Stomach (tissue), 4 donors: ENCODE results near the gene FBXL17.

Experiments
- POLR2AphosphoS5 ChIP-seq, 3 donors: sonication (generic); formaldehyde crosslinking; IDR thresholded peaks; one replicate each; pipeline ENCODE4 v1.6.1; 2016; ENCODE audit warnings: antibody characterized with exemption in 3 of 3
- TF ChIP-seq, protein P1 (sequence below), 7 experiments: fragments of 450-650 bp in 4 of 7; fragments of 200-600 bp in 3 of 7; sonication (generic) in 3 of 7; IDR thresholded peaks; one replicate each; pipeline ENCODE4 v1.5.1; 2016 to 2019; ENCODE audit warnings: antibody characterized with exemption in 7 of 7, control low read depth in 2 of 7, mild to moderate bottlenecking in 1 of 7

DNA sequence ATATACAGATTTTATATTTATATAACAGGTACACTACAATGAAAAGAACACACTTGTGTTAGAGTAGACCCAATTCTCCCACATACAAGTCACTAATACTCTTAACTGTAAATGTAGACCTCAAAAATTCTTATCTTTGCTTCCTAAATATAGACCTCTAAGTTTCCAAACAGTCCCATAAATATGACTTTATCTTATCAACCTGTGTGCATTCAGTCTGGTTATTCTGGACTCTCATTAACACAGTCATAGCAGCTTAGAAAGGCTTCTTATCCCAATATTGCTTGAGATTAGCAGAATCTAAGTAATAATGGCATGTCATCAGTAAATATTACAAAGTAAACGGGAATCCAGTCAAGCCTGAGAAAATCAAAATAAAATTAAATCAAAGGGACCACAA, 161.1 kb downstream of the FBXL17 start:
- no peak for TF ChIP-seq POLR2AphosphoS5 (IDR thresholded peaks at IDR 0.05)
- TF ChIP-seq, protein P1, sequence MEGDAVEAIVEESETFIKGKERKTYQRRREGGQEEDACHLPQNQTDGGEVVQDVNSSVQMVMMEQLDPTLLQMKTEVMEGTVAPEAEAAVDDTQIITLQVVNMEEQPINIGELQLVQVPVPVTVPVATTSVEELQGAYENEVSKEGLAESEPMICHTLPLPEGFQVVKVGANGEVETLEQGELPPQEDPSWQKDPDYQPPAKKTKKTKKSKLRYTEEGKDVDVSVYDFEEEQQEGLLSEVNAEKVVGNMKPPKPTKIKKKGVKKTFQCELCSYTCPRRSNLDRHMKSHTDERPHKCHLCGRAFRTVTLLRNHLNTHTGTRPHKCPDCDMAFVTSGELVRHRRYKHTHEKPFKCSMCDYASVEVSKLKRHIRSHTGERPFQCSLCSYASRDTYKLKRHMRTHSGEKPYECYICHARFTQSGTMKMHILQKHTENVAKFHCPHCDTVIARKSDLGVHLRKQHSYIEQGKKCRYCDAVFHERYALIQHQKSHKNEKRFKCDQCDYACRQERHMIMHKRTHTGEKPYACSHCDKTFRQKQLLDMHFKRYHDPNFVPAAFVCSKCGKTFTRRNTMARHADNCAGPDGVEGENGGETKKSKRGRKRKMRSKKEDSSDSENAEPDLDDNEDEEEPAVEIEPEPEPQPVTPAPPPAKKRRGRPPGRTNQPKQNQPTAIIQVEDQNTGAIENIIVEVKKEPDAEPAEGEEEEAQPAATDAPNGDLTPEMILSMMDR (IDR thresholded peaks at IDR 0.05): no peak
